GM12865 (cell line): ENCODE measurements around the gene PCDHA8.
"Not testable (repeated sequence)": the region's sequence is repeated elsewhere in the genome, so short reads cannot be mapped to it uniquely, and the experiment has no call there.

ENCODE experiments used
- DNase-seq: peaks from one replicate; pipeline ENCODE4 v3.0.0; 2010; ENCODE audit warnings: low read depth
- H3K4me3 ChIP-seq: 2 replicates; pipeline ENCODE4 v1.5.1; 2011; ENCODE audit warnings: mild to moderate bottlenecking, low read depth, low read length, control low read depth
- CTCF ChIP-seq: IDR thresholded peaks from 2 replicates; pipeline ENCODE4 v1.5.1; 2011; ENCODE audit warnings: low read length, control low read depth, low read depth, inconsistent platforms; ENCODE audit not compliant: insufficient read depth; ENCODE audit errors: missing control alignments

The PCDHA8 gene, protein sequence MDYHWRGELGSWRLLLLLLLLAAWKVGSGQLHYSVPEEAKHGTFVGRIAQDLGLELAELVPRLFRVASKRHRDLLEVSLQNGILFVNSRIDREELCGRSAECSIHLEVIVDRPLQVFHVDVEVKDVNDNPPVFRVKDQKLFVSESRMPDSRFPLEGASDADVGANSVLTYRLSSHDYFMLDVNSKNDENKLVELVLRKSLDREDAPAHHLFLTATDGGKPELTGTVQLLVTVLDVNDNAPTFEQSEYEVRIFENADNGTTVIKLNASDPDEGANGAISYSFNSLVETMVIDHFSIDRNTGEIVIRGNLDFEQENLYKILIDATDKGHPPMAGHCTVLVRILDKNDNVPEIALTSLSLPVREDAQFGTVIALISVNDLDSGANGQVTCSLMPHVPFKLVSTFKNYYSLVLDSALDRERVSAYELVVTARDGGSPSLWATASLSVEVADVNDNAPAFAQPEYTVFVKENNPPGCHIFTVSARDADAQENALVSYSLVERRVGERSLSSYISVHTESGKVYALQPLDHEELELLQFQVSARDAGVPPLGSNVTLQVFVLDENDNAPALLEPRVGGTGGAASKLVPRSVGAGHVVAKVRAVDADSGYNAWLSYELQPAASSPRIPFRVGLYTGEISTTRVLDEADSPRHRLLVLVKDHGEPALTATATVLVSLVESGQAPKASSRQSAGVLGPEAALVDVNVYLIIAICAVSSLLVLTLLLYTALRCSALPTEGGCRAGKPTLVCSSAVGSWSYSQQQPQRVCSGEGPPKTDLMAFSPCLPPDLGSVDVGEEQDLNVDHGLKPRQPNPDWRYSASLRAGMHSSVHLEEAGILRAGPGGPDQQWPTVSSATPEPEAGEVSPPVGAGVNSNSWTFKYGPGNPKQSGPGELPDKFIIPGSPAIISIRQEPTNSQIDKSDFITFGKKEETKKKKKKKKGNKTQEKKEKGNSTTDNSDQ

DNA sequence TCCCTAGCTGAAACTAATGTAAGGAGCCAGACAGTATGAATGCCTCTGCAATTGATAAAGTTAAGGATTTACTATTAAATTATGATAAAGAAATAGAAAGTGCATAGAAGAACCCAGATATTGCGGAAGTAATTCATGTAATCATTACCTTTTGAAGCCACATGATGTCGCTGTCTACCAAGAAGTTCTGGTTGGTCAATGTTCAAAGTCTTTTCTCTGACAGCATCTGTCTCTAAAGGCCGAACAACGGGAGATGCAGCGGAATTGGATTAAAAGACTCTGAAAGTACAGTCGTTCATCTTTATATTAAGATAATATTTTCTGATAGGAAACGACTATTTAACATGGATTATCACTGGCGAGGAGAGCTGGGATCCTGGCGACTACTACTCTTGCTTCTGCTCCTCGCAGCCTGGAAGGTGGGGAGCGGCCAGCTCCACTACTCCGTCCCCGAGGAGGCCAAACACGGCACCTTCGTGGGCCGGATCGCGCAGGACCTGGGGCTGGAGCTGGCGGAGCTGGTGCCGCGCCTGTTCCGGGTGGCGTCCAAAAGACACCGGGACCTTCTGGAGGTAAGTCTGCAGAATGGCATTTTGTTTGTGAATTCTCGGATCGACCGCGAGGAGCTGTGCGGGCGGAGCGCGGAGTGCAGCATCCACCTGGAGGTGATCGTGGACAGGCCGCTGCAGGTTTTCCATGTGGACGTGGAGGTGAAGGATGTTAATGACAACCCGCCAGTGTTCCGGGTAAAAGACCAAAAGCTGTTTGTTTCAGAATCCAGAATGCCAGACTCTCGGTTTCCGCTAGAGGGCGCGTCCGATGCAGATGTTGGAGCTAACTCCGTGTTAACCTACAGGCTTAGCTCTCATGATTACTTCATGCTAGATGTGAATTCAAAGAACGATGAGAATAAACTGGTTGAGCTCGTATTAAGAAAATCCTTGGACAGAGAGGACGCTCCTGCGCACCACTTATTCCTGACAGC is at the start of gene PCDHA8:
Gene PCDHA8, plus strand, starts transcription at position 210 of the 985 bp plus-strand sequence. Its CDS starts 135 bp downstream, at position 345.
- peak; percentile 20 for TF ChIP-seq CTCF
- no peak for DNase-seq
- no peak within 1 kb of the TSS for H3K4me3 ChIP-seq

- TF ChIP-seq CTCF: no peak
- no peak within 1 kb of the TSS for H3K4me3 ChIP-seq
- DNase-seq: no peak
Measured at GRCh38 chr5:140794595-140795258, 46.3 kb upstream of the PCDHA8 start, which contains the start of gene PCDHA2. Gene PCDHA2, plus strand, starts transcription at chr5:140794852.

DNA sequence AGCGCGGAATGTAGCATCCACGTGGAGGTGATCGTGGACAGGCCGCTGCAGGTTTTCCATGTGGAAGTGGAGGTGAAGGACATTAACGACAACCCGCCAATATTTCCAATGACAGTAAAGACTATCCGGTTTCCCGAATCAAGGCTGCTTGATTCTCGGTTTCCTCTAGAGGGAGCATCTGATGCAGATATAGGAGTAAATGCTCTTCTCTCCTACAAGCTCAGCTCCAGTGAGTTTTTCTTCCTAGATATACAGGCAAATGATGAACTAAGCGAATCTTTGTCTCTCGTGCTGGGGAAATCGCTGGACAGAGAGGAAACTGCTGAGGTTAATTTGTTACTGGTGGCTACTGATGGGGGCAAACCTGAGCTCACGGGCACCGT is 45.7 kb upstream of the PCDHA8 start:
- TF ChIP-seq CTCF: no peak
- no peak overlapping the region for H3K4me3 ChIP-seq
- no peak for DNase-seq

GRCh38 chr5:140796072-140796717 is 44.8 kb upstream of the PCDHA8 start:
- H3K4me3 ChIP-seq, DNase-seq: not testable (repeated sequence)

- no peak for DNase-seq
- TF ChIP-seq CTCF: no peak
Measured at GRCh38 chr5:140796718-140797095, 44.3 kb upstream of the PCDHA8 start.

GRCh38 chr5:140800816-140801493 is 40.0 kb upstream of the PCDHA8 start, which contains the start of gene PCDHA3:
Gene PCDHA3, plus strand, starts transcription at chr5:140801057.
- no peak within 1 kb of the TSS for H3K4me3 ChIP-seq
- TF ChIP-seq CTCF: no peak

More at GRCh38 chr5:140796718-140797095, 44.3 kb upstream of the PCDHA8 start:
- no peak overlapping the region for H3K4me3 ChIP-seq

More at GRCh38 chr5:140800816-140801493, 40.0 kb upstream of the PCDHA8 start, which contains the start of gene PCDHA3:
- no peak for DNase-seq
